GM18520 (cell line): ENCODE measurements around the gene NFASC.

Experiments used
- ATAC-seq: cut with Tn5 transposase; IDR thresholded peaks from one replicate; pipeline ENCODE4 v1.9.1; 2021; ENCODE audit not compliant: unreplicated experiment

The NFASC gene

DNA sequence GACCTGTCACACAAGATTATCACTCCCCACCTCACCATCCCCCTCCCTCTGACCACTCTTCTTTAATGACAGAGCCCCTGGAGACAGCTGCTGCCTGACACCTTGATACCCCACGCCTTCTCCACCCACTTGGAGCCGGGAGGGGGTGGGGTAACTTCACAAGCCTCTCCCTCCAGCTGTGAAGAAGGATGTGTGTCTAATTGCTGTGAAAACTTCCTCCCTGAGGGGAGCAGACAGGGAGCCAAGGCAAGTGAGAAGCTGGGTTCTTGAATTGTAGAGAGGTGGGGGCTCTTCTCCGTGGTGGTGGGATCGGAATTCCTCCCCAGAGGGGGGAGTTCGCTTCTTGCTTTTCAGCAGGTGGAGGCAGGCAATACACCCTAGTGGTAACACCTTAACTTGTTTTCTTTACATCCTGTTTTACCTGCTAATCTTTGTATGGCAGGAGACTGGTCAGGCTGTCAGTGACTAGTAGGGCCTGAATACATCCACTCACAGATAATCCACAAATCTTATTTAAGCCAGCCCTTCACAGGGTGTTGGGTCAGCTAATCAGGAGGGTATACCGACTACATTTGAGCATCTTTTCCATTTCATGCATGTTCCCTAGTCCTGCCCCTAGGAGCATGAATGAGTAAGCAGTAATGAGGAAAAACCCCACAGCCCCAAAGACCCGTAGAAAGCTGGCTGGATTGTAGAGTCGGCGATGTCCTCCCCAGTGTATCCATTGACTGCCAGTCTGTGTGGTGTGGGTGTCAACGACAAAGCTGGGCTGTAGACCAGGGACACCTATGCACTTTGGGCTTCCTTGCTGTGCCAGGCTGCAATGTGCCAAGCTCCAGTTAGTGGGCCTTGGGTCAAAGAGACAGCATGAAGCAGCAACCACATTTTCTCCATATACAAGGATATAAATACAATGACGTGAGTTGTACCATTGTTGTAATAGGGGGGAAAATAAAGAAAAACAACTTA lies 57.3 kb downstream of the NFASC start:
- ATAC-seq = no peak

DNA sequence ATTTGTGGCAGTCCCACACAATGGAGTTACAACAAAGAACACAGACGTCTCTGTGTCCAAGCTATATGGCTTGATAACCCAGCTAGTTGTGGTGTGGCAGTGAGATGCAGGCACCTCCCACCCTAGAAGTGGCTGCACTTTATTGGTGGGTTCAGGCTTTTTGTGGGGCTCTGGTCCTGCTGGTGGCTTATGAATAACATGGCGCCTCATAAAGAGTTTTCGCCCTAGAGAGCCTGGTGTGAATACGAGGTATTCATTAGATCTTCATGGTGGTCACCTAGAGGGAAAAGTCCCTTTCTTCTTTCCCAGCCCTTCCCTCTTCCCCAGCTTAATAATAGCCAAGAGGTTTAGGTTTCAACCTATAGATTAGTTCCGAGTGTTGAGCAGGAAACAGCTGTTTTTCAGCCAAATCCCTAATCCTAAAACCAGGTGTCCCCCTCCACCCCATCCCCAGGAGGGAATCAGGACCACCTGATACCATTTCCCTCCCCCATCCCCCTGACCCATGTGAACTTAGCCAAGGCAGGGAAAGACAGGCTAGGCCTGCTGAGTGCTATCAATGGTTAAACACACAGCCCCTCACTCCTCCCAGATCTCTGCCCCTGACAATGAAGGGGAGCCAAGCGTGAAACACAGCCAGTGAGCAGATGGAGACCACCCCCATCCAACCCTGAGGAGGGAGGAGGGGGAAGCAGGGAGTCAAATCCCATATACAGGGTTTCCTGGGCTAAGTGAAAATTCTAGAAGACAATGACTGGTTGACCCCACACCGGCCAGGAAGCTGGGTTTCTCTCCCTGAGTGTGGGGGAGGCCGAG lies 58.2 kb downstream of the NFASC start:
- ATAC-seq = no peak

DNA sequence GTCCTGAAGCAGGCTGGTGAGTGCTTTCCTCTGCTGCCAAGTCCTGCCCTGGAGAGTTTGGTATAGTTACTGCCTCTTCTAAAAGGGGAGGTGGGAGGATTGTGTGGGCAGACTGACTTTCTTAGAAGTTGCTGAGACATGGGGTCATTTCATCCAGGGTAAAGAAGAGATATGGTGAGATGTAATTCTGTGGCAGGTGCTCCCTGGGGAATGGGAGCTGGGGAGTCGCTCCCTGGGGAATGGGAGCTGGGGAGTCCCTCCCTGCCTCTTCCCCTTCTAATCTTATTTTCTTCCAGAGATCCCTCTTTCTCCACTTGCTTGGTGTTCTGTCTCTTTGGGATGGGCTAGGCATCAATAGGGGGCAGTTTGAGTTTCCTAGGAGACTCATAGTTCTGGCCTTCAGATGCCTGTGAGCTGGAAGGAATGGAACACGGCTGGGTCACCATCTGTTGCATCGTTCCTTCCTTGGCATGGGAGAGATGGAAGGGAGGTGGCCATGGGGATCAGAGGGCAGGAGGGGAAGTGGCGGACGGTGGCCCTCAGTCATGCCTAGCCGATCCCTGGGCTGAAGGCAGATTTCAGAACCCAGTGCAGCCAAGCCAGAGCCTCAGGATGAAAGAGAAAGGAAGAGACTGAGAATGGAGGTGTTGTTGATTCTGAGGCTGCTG lies 59.0 kb downstream of the NFASC start:
- no peak for ATAC-seq

DNA sequence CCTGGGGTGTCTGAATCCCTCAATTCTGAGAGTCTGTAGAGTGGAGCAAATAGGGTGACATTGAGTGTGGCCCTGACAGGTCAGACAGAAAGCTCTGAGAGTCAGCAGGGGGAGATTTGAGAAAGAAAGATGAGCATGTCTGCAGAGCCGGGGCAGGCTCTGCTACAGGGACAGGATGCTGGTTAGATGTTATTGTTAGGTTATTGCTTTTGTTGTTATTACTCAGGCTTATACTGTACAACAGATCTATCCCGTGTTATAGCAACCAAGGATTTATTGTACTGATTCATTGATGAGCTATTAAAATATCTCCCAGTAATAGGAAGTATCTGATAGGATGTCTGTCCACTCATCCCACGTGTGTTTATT lies 59.5 kb downstream of the NFASC start:
- no peak for ATAC-seq

DNA sequence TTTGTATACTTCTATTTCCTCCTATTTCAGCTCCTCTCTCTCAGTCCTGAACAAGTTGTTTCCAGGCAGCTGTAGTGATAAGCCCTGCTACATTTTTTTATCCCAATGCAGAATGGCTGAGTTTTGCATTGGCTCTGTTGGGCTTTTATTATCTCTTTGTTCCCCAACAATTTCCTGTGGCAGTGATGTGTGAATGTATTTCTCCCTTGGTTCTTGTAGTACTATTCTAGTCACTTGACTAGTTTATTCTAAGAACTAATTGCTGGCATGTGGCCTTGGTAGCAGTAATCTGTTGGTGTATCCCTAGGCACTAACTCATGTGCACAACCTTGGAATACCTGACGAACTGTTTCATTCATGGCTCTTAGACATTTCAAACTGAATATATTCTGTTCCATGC lies 60.7 kb downstream of the NFASC start:
- ATAC-seq = no peak

DNA sequence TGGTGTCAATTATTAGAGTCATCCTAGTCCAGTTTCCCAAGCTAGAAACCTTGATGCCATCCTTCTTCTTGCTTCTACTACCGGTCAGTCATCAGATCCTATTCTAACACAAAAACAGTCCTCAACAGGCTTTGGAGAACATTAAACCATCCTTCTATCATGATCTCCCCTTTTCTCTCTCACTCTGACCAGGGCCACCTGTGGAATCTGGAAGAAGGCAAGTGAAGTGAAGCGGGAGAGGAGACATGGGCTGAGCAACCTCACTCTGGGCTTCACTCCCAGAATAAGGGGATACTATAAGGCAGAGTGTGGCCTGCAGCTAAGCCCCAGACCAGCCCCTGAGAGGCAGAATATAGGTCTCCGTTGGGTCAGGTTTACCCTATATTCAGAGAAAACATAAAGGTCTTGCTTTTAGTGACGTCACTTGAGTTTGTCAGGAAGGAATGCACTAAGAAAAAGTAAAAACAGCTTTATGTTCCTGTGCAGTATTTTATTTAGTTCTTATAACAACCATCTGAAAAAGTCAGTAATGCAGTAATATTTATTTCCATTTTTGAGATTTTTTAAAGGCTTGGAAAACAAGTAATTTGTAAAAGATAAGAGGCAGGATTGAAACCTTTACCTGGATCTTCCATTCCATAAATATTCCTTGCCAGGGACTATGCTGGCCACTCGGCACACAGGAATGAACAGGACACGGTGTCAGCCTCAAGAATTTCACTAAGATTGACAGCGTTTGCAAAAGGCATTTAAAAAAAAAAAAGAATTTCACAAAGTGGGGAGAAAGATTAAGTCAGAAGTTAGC lies 61.3 kb downstream of the NFASC start:
- ATAC-seq = no peak

DNA sequence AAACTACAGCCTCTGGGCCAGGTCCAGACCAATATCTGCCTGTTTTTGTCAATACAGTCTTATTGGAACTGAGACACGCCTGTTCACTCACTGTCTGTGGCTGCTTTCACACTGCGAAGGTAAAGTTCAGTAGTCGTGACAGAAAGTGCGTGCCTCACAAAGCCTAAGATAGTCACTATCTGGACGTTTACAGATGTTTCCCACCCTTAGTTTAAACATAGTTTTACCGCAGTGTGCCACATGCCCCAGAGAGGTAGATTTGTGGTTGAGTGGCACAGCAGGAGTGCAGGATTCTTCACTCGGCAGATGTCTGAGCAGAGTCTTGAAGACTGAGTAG lies 61.9 kb downstream of the NFASC start:
- no peak for ATAC-seq

DNA sequence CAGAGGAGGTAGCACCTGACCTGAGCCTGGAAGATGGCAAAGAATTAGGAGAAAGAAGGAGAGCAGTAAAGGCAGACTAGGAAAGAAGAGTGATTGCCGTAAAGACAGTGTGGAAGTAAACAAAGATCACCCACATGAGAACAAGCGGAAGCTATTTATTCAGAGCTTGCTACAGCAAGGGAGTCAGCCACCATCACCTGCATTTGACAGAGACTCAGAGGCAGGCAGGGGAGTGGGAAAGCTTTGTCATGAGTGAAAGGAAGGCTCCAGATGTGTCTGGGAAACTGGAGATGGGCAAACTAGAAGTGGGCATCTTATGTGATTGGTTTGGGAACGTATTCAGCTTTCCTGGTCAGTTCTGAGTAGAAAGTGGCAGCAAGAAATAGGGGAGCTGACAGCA lies 64.5 kb downstream of the NFASC start:
- ATAC-seq = no peak

DNA sequence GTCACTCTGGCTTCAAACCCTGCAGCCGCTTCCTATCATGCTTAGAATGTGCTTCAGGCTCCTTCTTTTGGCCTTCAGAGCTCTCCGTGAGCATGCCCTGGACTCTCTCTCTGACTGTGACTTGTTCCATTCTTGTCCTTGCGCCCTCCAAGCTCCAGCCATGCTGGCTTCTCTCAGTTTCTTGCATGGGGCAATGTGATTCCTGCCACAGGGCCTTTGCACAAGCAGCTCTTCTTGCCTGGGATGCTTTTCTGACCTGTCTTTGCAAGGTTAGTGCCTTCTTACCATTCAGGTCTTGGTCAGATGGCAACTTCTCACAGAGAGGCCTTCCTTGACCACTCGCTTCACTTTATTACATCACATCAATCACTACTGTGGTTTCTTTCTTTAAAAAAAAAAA lies 66.1 kb downstream of the NFASC start:
- ATAC-seq = no peak

DNA sequence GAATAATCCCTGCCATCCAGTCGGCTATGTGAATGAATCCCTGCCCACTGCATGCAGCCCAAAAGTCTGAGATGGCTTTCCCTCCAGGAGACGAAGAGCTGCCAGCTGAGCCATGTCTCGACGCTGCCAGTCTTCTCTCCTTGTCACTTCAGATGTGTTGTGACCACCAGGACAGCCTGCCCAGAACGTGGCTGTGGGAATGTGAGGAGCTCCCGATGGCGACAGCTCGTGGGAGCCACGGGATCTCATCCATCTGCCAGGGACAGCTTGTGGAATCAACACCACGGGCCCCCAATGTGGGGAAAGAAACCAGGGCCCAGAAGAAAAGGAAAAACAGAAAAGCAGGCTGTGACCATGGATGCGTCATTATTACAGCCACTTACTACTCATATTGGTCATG lies 67.2 kb downstream of the NFASC start:
- no peak for ATAC-seq

DNA sequence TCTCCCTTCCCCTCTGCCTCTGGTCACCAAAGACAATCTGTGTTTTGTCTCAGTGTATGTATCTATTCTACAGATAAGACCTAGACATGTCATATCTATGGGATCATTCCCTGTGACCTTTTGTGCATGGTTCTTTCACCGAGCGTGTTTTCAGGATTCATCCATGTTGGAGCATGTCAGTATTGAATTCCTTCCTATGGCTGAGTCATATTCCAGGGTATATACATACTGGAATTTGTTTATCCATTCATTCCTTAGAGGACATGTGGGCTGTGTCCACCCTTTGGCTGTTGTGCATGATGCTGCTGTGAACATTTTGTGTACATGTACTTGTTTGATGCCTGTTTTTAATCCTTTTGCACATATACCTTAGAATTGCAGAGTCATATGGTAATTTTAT lies 69.9 kb downstream of the NFASC start:
- no peak for ATAC-seq

DNA sequence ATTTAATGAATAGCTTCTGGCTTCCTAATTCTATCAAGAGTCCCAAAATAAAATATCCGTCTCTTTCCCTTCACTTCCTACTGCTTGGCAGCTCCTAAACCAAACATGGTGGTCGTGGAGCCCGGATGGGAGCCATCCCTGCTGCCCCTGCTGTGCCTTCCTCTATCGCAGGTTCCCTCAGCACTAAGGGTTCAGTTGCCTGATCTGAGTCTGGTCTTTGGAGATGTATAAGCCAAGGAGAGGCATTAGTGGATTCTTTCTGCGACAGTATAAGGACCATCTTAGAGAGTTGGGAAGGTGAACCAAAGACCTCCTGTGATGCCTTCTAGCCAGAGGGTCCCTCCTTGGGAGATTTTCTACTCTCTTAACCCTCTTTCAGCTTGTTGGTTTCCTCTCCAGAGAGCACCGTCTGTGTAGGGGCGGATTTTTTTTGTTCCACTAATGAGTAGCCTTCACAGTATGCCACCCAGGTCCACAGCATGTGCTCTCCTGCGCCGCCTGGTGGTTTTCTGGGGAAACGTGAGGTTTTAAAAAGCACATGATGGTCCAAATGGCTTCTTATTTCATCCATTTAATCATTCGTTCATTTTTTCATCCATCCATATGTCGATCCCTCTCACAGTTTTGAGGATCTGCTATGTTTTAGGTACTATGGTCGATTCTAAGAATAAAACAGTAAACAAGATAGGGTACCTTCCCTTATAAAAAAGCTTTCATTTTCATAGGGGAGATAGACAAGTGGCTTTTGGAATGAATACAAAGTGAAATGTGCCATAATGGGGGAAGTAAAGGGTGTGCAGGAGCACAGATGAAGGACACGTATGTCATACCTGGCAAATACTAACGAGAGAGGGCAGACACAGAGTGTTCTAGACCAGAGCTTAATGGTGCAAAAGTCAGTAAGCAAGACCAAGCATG lies 71.0 kb downstream of the NFASC start:
- ATAC-seq = no peak

DNA sequence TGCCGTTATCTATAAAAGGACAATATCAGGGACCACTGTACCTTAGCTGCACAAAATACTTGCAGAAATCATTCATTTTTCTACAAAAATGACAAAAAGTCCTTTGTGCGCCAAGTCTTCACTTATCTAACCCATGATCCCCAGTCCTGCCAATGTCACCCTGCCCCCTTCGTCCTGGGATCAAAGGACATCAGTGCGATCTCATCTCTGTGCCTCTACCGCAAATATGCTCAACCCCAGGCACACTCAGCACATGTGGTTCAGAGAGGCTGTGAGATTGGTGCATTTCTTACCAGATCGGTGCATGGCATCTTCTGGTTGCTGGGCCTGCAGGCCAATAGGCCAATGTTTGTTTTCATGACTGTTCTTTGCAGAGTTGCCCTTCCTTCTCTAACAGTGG lies 72.8 kb downstream of the NFASC start:
- ATAC-seq = no peak

DNA sequence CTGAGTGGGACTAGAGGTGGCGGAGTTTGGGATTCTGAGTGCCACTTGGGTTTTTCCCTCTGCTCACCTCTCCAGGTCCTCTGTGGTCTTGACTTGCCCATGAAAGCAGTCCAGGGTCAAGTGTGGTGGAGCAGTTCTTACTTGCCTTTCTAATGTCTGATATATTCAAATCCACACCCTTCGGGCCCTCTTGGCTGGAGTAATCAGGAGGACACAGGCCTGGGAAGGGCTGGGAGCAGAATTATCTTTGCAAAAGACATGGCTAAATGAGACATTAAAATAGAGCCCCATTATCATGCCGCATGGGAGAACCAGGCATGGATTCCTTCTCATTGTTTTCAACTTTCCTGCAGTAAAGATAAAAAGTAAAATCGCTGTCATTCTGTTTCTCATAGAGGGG lies 74.0 kb downstream of the NFASC start:
- ATAC-seq = no peak

DNA sequence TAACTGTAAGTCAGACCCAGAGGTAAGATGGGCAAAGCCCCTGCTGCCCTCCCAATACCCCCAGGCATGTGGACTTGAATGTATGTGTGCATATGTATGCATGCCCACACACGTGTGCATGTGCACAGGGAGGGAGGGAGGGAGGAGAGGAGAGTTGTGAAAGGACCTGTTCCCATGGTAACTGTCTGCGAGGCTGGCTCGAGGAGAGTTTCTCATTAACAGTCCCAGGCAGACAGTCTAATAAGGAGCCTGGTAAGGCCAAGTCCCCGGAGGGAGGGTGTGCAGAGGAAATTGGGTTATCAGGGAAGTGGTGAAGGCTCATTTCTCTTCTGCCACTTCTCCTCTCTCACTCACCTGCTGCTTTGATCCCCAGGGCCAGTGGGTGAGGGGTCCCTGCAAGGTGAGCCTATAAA lies 74.9 kb downstream of the NFASC start:
- ATAC-seq = no peak

DNA sequence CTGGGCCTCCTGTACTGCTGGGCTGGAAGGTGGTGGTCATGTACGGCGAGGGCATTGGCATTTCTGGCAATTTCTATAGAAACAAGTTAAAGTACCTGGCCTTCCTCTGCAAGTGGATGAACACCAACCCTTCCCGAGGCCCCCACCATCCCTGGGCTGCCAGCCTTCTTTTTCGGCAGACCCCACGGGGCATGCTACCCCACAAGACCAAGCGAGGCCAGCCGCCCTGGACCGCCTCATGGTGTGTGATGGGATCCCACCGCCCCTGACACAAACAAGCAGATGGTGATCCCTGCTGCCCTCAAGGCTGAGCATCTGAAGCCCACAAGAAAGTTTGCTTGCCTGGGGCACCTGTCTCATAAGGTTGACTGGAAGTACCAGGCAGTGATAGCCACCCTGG lies 76.0 kb downstream of the NFASC start:
- ATAC-seq = no peak

DNA sequence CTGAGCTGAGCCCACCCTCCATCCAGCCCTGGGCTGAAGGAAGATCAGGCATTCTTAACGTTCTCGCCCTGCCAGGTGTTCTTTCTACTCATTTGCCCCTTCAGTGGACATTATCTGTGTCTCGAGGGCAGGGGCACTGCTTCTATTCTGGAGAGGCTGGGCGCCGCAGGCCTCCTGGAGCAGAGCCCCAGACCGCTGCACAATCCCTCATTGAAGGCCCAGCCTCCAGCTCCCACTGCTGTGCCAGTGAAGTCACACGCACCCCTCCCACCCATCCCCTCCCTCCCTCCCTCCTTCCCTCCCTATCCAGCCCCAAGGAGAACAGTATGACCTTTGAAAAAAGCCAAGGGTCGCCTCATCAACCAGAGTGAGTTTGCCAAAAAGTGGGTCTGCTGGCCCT lies 76.7 kb downstream of the NFASC start:
- ATAC-seq = no peak

DNA sequence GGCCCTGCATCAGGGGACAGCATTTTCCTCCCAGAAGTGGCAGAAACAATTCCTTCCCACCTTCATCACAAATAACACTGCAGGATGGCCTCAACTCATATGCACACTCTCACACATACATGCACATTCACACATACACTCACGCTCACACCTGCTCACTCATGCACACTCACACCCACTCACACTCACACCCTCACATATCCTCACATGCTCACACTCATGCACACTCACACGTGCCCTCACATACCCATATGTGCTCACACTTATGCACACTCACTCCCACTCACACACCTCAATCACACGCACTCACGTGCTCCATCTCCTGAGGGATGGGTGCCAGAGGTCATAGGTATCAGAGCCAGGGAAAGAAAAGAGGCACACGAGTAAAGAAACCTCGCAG lies 77.1 kb downstream of the NFASC start:
- no peak for ATAC-seq

DNA sequence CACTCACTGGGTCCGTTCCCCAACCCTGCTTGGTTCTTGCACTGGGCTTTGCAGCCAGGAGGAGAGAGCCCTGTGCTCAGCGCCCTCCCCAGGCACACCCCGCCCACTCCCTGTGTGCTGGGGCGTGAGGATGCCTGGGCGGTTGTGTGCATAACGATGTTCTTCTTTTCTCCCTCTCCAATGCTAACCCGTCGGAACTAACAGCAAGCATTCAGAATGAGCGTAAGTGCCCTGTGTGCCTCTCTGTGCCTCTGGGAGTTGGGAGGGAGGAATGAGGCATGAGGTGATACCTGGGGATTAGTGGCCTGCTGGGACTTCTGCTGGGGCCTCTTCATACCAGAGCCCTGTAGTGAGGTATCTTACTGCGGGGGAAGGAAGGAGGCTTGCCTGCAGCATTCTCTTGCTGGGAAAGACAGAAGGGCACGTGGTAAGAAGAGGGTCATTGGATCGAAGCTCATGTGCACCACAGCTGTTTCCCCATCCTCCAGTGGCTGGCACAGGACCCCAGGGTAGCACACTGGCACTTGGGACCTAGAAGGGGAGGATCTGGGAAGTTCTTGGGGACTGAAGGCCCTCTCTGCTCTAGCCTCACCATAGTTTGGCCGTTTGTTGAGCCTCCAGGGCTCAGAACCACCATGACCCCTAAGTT lies 79.8 kb downstream of the NFASC start:
- ATAC-seq = no peak
